Activated naive CD4-positive, alpha-beta T cell treated with anti-CD3 and anti-CD28 coated beads for 36 hours (primary cell): ENCODE data around the gene WDR1. TPM values are rescaled to one million over a fixed set of nuclear protein-coding genes. Genes with fewer than 3 reads are reported as not detected.

ENCODE experiments used
- CTCF ChIA-PET: fragments of 350-600 bp; sonication (Branson Sonifier 250); formaldehyde crosslinking; loops from one replicate; lab custom pipeline; 2021; ENCODE audit warnings: antibody characterized with exemption; lab: Charles Lee
- DNase-seq: peaks from one replicate; pipeline ENCODE4 v3.0.0-alpha.2; 2020
- H3K27ac Mint-ChIP-seq: one replicate; pipeline ENCODE4 v1.8.0; 2021; ENCODE audit warnings: mild to moderate bottlenecking, mixed read lengths
- H3K27me3 Mint-ChIP-seq: one replicate; pipeline ENCODE4 v1.8.0; 2021; ENCODE audit warnings: low read depth, mixed read lengths
- H3K36me3 Mint-ChIP-seq: one replicate; pipeline ENCODE4 v1.8.0; 2021; ENCODE audit warnings: low read depth, mixed read lengths
- H3K4me1 Mint-ChIP-seq: one replicate; pipeline ENCODE4 v1.8.0; 2021; ENCODE audit warnings: low read depth, mixed read lengths
- H3K4me3 Mint-ChIP-seq: one replicate; pipeline ENCODE4 v1.8.0; 2021; ENCODE audit warnings: mild to moderate bottlenecking, moderate library complexity, mixed read lengths
- H3K9me3 Mint-ChIP-seq: one replicate; pipeline ENCODE4 v1.8.0; 2021; ENCODE audit warnings: mixed read lengths
- intact Hi-C: fragments of 100-400 bp; cut with micrococcal nuclease; formaldehyde crosslinking; loops from one replicate; pipeline ENCODE4 v1.15.1; 2023
- total RNA-seq, 2 experiments: library from RNA; stranded (reverse); gene quantifications; one replicate each; pipeline ENCODE4 v1.2.3, GENCODE V29; 2021

Gene WDR1
- total RNA-seq, result 100 to 1,000 TPM; 271 to 295 TPM

- Mint-ChIP-seq H3K27me3 (no peaks in the 10 kb centered on the region), H3K36me3 (peaks cover 38% of the 10 kb centered on the region), H3K4me3 (peak within 1 kb of the TSS; percentile 93), H3K27ac (peak within 1 kb of the TSS; percentile 100), H3K4me1 (peaks cover 80% of the 10 kb centered on the region), H3K9me3 (no peaks in the 10 kb centered on the region)
- intact Hi-C loops, result loop anchor here (1.0 to 10.0 kb wide), 10 partner anchors 10 to 1368 kb away; partner anchors contain the start of gene ZNF518B
- peak; percentile 90 for DNase-seq
- CTCF ChIA-PET, result interaction anchor here (1.2 to 2.1 kb wide), 4 partner anchors 10 to 65 kb away, joined by 6 to 13 read pairs (median 8); no protein-coding TSS in a partner anchor
Observed at GRCh38 chr4:10116569-10117358, at the start of gene WDR1. WDR1 (minus strand) TSS chr4:10116799; CDS start chr4:10116666, 133 bp downstream.

- intact Hi-C loops, result loop anchor here (1.0 to 5.0 kb wide), 3 partner anchors 82 to 373 kb away; no protein-coding TSS in a partner anchor
- CTCF ChIA-PET, result interaction anchor here (0.8 to 5.9 kb wide), 12 partner anchors 9 to 397 kb away, joined by 3 to 44 read pairs (median 4); no protein-coding TSS in a partner anchor
- Mint-ChIP-seq H3K9me3 (no peaks in the 10 kb centered on the region), H3K4me3 (no peak overlapping the region), H3K27me3 (no peaks in the 10 kb centered on the region), H3K36me3 (no peaks in the 10 kb centered on the region), H3K27ac (no peak overlapping the region), H3K4me1 (peaks cover 25% of the 10 kb centered on the region)
- DNase-seq, result peak; percentile 52
Observed at GRCh38 chr4:10164877-10165283, 48.3 kb upstream of the WDR1 start.

GRCh38 chr4:10163296-10163695, 46.7 kb upstream of the WDR1 start:
- intact Hi-C loops, result loop anchor here (5.0 kb wide), 1 partner anchor 84 kb away; no protein-coding TSS in a partner anchor

GRCh38 chr4:10162341-10163000, 45.9 kb upstream of the WDR1 start:
- no peaks in the 10 kb centered on the region for H3K27me3 Mint-ChIP-seq
- no peak for DNase-seq
- CTCF ChIA-PET, result interaction anchor here (1.4 to 6.2 kb wide), 5 partner anchors 19 to 392 kb away, joined by 3 to 45 read pairs (median 22); no protein-coding TSS in a partner anchor
- peaks cover 45% of the 10 kb centered on the region for H3K4me1 Mint-ChIP-seq
- intact Hi-C loops, result loop anchor here (5.0 kb wide), 1 partner anchor 85 kb away; no protein-coding TSS in a partner anchor
- H3K4me3 Mint-ChIP-seq, result no peak overlapping the region
- H3K9me3 Mint-ChIP-seq, result no peaks in the 10 kb centered on the region
- no peaks in the 10 kb centered on the region for H3K36me3 Mint-ChIP-seq
- H3K27ac Mint-ChIP-seq, result peak overlapping the region; percentile 17

More at GRCh38 chr4:10163296-10163695, 46.7 kb upstream of the WDR1 start:
- peaks cover 38% of the 10 kb centered on the region for H3K4me1 Mint-ChIP-seq
- no peaks in the 10 kb centered on the region for H3K36me3 Mint-ChIP-seq
- no peaks in the 10 kb centered on the region for H3K9me3 Mint-ChIP-seq
- H3K27ac Mint-ChIP-seq, result no peak overlapping the region
- no peak for DNase-seq
- CTCF ChIA-PET, result interaction anchor here (1.4 to 6.2 kb wide), 5 partner anchors 18 to 391 kb away, joined by 3 to 45 read pairs (median 22); no protein-coding TSS in a partner anchor
- H3K4me3 Mint-ChIP-seq, result no peak overlapping the region
- H3K27me3 Mint-ChIP-seq, result no peaks in the 10 kb centered on the region

- Mint-ChIP-seq H3K9me3 (no peaks in the 10 kb centered on the region), H3K4me1 (peaks cover 48% of the 10 kb centered on the region), H3K27me3 (no peaks in the 10 kb centered on the region), H3K4me3 (no peak overlapping the region), H3K27ac (peak overlapping the region; percentile 17), H3K36me3 (no peaks in the 10 kb centered on the region)
- peak; percentile 82 for DNase-seq
- intact Hi-C loops, result loop anchor here (1.0 to 5.0 kb wide), 3 partner anchors 19 to 299 kb away; no protein-coding TSS in a partner anchor
- CTCF ChIA-PET, result interaction anchor here (0.8 to 6.2 kb wide), 6 partner anchors 11 to 386 kb away, joined by 4 to 45 read pairs (median 20); no protein-coding TSS in a partner anchor
Observed at GRCh38 chr4:10161840-10162239, 45.2 kb upstream of the WDR1 start.

GRCh38 chr4:10161146-10161545, 44.5 kb upstream of the WDR1 start:
- no peaks in the 10 kb centered on the region for H3K36me3 Mint-ChIP-seq
- no peak for DNase-seq
- H3K27me3 Mint-ChIP-seq, result no peaks in the 10 kb centered on the region
- H3K27ac Mint-ChIP-seq, result no peak overlapping the region
- H3K4me1 Mint-ChIP-seq, result peaks cover 48% of the 10 kb centered on the region
- no peak overlapping the region for H3K4me3 Mint-ChIP-seq
- no peaks in the 10 kb centered on the region for H3K9me3 Mint-ChIP-seq
- intact Hi-C loops, result loop anchor here (1.0 to 5.0 kb wide), 3 partner anchors 20 to 300 kb away; no protein-coding TSS in a partner anchor
- CTCF ChIA-PET, result interaction anchor here (0.7 to 6.2 kb wide), 11 partner anchors 10 to 386 kb away, joined by 3 to 45 read pairs (median 4); no protein-coding TSS in a partner anchor

GRCh38 chr4:10160281-10160856, 43.8 kb upstream of the WDR1 start:
- peak; percentile 22 for DNase-seq
- Mint-ChIP-seq H3K36me3 (no peaks in the 10 kb centered on the region), H3K27me3 (no peaks in the 10 kb centered on the region), H3K4me1 (peaks cover 48% of the 10 kb centered on the region), H3K27ac (no peak overlapping the region), H3K4me3 (no peak overlapping the region), H3K9me3 (no peaks in the 10 kb centered on the region)
- CTCF ChIA-PET, result interaction anchor here (0.5 to 6.2 kb wide), 17 partner anchors 10 to 1065 kb away, joined by 3 to 45 read pairs (median 6); no protein-coding TSS in a partner anchor
- intact Hi-C loops, result loop anchor here (1.0 to 5.0 kb wide), 3 partner anchors 87 to 389 kb away; no protein-coding TSS in a partner anchor

GRCh38 chr4:10159671-10160070, 43.1 kb upstream of the WDR1 start:
- H3K27ac Mint-ChIP-seq, result no peak overlapping the region
- intact Hi-C loops, result loop anchor here (1.0 to 10.0 kb wide), 6 partner anchors 88 to 1265 kb away; partner anchors contain the start of gene HS3ST1
- no peaks in the 10 kb centered on the region for H3K9me3 Mint-ChIP-seq
- CTCF ChIA-PET, result interaction anchor here (0.5 to 6.2 kb wide), 19 partner anchors 9 to 1065 kb away, joined by 3 to 45 read pairs (median 5); no protein-coding TSS in a partner anchor
- peaks cover 48% of the 10 kb centered on the region for H3K4me1 Mint-ChIP-seq
- DNase-seq, result no peak
- no peaks in the 10 kb centered on the region for H3K36me3 Mint-ChIP-seq
- no peaks in the 10 kb centered on the region for H3K27me3 Mint-ChIP-seq
- H3K4me3 Mint-ChIP-seq, result no peak overlapping the region

GRCh38 chr4:10158333-10158942, 41.8 kb upstream of the WDR1 start:
- Mint-ChIP-seq H3K9me3 (no peaks in the 10 kb centered on the region), H3K4me1 (peaks cover 48% of the 10 kb centered on the region), H3K27ac (no peak overlapping the region), H3K27me3 (no peaks in the 10 kb centered on the region), H3K4me3 (no peak overlapping the region), H3K36me3 (no peaks in the 10 kb centered on the region)
- CTCF ChIA-PET, result interaction anchor here (0.6 to 6.2 kb wide), 23 partner anchors 11 to 1148 kb away, joined by 3 to 45 read pairs (median 4); no protein-coding TSS in a partner anchor
- intact Hi-C loops, result loop anchor here (10.0 kb wide), 3 partner anchors 394 to 1266 kb away; partner anchors contain the start of gene HS3ST1
- DNase-seq, result peak; percentile 32

- H3K9me3 Mint-ChIP-seq, result no peaks in the 10 kb centered on the region
- H3K36me3 Mint-ChIP-seq, result no peaks in the 10 kb centered on the region
- CTCF ChIA-PET, result interaction anchor here (0.6 to 6.2 kb wide), 22 partner anchors 10 to 1149 kb away, joined by 3 to 45 read pairs (median 4); no protein-coding TSS in a partner anchor
- intact Hi-C loops, result loop anchor here (1.0 to 10.0 kb wide), 6 partner anchors 40 to 1267 kb away; partner anchors contain the start of gene HS3ST1
- no peak overlapping the region for H3K27ac Mint-ChIP-seq
- no peak overlapping the region for H3K4me3 Mint-ChIP-seq
- DNase-seq, result peak; percentile 65
- no peaks in the 10 kb centered on the region for H3K27me3 Mint-ChIP-seq
- H3K4me1 Mint-ChIP-seq, result peaks cover 48% of the 10 kb centered on the region
Observed at GRCh38 chr4:10157478-10158332, 41.1 kb upstream of the WDR1 start.
